HG03039 (cell line): ENCODE data around the gene RPL29.

Experiments used
- ATAC-seq: cut with Tn5 transposase; IDR thresholded peaks from one replicate; pipeline ENCODE4 v1.9.1; 2021; ENCODE audit warnings: mild to moderate bottlenecking, moderate library complexity; ENCODE audit not compliant: unreplicated experiment

Gene RPL29

DNA sequence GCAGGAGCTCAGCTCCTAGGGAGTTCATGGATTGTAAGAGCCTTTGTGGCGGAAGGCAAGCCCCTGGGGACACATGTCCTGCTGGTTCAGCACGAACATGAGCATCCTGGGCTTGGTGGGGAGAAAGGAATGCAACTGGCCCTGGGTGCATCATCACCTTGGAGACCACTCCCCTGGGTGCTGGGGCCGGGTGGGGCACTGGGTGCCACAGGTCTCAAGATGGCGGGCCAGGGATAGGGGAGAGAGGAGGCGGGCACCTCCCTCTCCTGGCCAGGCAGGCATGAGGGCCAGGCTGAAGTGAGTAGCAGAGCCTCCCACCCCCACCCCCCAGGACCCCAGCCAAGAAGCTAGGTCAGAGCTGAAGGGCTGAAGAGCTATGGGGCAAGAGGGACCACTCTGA, 29.2 kb downstream of the RPL29 start:
- no peak for ATAC-seq

DNA sequence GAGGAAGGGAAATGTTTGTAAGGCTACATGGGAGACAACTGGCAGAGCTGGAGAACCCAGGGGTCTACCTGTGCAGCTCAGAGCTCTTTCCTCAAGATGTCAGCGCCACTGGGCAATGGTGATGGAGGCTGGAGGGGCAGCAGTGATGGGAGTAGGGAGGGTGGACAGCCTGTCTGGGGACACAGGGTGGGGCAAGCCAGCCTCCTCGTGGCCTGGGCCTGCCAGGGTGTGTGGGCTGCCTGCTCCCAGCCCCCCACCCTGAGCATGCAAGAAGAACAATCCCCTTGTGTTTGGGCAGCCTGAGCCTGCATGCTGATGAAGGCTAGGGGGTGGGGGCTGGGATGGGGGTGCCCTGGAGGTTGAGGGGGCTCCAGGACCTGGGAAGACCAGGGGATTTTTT, 29.7 kb downstream of the RPL29 start:
- no peak for ATAC-seq

DNA sequence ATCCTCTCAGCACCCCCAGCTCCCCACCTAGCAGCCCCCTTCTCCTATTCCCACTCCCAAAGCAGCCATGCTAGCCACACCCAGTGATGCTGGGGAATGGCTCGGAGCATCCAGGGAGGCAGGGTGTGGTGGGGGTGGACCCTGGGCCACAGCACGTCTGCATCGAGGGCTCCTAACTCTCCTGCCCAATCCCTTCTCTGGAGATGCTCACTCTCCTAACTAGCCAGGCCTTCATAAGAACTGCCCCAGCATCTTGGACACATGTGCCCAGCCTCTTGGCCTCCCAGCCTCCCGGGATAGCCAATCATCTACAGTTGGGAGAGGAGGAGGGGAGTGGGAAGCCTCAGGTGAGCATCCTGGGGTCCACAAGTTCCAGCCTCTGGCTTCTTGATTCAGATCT, 31.2 kb downstream of the RPL29 start:
- ATAC-seq, result no peak

DNA sequence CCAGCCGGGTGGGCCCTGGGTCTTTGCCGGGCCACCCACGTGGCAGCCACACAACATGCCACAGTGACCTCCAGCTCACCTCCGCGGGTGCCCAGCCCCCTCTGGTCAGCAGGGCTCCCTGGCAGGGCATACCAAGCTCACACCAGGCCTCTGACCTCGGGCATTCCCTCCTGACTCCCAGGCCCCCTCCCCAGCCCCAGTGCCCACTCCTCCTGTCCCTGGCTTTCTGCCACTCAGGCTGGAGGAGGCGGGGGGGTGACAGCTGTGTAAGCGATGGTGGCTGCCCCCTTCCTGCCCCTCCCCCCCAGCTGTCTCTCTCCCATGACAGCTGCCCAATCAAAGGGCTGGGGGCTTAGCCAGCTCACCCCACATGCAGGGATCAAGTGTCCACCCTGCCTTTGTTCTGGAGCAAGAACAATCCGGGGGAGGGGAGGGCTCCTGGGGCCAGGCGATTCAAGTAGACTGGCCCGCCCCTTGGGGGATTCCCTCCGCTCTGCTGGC, 31.7 kb downstream of the RPL29 start:
- ATAC-seq, result no peak

DNA sequence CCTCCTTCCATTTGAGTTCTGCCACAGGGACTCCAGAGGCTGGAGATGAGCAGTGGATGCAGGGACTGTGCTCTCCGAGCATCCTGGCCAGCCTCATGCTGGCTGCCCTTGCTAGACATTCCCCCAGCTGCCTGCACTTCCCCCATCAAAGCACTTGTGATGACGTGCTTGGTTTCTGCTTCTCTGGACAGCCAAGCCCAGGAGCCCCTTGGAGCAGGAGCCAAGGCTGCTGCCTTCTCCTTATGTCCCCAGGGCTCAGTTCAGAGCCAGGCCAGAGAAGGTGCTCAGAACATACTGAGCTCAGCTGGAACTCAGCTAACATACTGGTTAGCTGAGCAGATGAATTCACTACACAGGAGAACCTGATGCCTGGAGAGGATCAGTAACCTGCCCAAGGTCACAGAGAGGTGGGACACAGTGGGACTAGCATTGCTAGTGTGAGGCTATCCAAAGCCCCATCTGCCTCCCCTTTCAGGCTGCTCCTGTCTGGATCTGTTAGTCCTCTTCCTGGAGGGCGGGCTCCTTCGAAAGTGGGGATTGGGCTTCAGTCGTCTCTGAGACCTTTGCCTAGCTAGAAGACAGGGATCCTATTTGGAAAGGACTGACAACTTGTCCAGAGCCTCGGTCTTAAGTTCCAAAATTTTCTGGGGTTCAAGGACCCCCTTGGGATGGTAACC, 32.7 kb downstream of the RPL29 start:
- ATAC-seq, result no peak

DNA sequence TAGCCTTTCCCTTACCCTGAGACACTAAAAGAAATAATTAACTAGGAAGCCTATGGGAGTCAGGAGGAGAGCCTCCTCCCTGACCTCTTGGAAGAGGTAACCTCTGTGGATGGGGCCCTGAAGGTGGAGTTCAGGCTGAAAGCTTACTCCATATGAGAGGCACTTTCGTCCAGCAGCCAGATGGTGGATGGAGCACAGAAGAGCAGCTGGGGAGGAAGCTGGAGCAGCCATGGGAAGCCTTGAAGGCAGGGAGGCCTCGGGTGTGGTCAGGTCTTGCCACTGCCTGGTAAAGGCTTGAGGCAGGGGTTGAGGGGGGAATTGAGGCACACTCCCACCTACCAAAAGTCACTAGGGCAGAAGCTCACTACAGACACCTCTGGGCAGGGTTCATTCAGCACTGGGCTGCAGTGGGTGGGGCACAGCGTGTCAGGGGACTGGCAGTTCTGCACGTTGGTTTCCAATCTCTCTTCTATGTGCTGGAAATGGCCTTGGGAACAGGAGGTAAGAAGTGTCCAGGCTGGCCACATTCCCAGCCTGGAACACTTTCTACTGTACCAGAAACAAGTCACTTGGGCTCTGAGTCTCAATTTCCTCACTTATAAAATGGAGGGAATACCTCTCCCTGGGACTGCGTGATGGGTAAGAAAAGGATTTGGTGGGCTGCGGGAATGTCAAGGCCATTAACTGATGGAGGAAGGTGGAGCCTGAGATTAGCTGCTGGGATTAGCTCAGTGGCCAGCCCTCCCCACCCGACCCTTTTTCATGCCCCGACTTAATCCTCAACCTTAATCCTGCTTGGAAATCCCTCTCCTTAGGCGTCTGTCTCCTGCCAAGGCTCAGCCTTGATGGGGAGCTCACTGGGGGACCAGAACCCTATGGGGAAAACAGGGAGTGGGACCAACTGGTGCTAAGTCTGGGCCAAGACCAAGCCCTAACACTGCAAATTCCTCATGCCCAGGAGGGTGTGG, 33.8 kb downstream of the RPL29 start:
- no peak for ATAC-seq

DNA sequence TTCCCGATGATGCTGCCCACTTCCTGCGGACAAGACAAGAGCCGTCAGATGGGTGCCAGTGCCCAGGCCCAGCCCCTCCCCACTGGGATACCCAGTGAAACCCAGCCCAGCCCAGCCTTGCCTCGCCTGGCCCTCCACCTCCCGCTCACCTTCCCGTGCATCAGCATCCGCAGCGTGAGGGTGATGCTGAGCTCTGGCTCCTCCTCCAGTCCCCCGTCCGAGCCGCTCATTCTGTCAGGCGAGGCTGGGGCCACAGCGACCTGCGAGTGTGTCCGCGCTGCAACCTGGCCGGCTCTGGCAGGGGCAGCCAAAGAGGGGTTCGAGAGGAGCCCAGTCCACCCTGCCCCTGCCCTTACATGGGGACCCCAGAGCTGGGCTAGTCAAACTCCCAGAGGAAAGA, 34.7 kb downstream of the RPL29 start:
- no peak for ATAC-seq

DNA sequence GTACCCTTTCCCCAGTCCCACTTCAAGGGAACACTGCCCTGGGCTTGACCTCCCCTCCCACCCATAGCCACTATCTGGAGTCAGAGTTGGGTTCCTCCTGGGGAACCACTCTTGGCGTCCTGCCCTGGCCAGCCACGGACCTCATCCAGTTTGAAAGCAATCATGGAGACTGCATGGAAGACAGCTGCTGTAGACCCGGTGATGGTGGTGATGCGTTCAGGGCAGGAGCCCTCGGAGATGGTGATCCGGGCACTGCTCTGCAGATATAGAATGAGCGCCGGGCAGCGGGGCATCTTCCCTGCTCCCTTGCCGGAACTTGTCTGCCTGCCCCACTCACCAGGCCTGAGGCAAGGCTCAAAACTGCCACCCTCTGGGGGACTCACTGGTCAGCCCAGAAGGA, 35.3 kb downstream of the RPL29 start:
- no peak for ATAC-seq

DNA sequence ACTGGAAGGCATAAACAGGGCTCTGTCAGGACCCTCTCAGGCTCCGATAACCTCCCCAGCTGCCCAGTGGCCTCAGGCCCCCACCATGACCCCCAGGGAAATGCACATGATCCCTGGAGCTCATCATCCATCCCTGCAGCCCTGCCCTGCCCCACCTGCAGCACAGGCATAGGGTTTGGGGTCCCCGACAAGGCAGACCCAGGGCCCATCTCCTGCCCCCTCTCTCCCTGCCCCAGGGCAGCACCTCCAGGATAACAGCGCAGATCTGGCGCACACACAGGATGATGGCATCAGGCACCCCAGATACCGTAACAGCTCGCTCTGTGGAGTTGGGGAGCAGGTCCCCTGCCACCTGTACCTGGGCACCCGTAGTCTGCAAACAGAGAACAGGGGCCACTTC, 36.0 kb downstream of the RPL29 start:
- no peak for ATAC-seq

DNA sequence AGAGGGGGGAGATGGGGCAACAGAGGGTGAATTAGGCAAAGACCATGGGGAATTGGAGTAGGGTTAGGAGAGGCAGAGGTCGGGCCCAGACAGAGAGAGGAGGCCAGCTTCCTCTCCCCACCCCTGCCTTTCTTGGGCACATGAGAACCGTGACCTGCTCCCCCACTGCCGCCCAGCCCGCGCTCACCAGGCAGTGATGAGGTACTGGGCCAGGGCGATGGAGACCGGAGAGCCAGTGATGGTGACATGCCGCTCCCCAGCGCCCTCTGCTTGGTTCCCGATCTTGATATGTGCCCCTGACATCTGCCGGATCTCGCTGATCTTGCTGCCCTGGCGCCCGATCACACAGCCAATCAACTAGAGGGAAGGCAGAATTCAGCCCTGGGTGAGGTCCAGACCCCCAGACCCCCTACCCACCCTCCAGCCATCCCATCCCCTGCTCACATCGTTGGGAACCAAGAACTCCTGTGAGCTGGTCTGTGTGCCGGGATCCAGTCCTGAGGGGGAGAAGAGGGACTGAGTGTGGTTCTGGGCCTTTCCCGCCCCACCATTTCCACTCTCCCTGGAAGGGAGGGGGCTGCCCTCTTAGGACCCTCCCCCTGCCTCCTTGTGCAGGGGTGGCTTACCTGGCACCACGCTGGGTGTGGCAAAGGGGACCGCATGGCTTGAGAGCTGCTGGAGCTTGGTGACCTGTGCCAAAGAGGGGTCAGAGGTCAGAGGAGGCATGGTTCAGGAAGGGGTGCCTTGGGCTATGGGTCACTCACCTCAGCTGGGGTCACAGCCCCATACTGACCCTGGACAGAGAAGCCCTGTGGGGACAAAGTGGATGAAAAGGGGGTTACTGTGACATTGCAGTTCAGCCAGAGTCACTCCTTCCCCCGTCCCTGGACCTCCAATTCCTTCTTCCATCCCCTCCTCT, 36.8 kb downstream of the RPL29 start:
- ATAC-seq, result no peak

DNA sequence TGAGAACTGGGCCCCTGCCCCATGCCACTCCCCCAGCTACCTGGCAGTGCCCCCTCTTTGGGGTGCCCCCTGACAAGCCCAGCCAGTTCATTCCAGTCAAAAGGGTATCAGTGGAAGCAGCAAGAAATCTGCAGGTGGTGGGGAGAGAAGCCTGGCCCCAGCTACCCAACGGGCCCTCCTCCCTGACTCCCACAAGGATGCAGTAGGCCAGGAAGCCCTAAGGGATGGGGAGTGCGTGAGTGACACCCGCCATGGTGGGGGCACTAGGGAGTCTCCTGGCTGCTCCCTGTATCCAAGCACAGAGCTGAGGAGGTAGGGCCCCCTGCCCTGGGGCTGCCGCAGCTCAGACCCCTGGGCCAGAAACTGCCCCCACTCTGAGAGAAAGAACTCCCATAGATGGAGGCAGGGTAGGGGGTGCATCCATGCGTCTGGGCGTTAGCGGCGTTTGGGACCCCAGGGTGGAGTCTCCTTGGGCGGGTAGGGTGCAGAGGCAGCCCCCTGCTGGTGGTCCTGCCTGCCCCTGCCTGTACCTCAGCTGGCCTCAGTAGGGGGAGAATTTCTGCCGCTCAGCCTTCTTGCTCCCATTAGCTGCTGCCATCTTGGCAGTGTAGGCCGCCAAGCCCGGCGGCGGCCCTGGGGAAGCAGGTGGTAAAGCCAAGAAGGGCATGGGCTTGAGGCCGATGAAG, 38.0 kb downstream of the RPL29 start:
- ATAC-seq, result no peak

DNA sequence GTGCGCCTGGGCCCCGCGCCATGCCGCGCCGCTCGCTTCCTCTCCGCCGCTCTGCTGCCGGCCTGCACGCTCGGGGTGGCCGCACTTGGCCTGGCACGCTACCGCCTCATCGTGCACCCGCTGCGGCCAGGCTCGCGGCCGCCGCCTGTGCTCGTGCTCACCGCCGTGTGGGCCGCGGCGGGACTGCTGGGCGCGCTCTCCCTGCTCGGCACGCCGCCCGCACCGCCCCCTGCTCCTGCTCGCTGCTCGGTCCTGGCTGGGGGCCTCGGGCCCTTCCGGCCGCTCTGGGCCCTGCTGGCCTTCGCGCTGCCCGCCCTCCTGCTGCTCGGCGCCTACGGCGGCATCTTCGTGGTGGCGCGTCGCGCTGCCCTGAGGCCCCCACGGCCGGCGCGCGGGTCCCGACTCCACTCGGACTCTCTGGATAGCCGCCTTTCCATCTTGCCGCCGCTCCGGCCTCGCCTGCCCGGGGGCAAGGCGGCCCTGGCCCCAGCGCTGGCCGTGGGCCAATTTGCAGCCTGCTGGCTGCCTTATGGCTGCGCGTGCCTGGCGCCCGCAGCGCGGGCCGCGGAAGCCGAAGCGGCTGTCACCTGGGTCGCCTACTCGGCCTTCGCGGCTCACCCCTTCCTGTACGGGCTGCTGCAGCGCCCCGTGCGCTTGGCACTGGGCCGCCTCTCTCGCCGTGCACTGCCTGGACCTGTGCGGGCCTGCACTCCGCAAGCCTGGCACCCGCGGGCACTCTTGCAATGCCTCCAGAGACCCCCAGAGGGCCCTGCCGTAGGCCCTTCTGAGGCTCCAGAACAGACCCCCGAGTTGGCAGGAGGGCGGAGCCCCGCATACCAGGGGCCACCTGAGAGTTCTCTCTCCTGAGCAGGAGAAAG, 39.6 kb downstream of the RPL29 start:
- ATAC-seq, result no peak

DNA sequence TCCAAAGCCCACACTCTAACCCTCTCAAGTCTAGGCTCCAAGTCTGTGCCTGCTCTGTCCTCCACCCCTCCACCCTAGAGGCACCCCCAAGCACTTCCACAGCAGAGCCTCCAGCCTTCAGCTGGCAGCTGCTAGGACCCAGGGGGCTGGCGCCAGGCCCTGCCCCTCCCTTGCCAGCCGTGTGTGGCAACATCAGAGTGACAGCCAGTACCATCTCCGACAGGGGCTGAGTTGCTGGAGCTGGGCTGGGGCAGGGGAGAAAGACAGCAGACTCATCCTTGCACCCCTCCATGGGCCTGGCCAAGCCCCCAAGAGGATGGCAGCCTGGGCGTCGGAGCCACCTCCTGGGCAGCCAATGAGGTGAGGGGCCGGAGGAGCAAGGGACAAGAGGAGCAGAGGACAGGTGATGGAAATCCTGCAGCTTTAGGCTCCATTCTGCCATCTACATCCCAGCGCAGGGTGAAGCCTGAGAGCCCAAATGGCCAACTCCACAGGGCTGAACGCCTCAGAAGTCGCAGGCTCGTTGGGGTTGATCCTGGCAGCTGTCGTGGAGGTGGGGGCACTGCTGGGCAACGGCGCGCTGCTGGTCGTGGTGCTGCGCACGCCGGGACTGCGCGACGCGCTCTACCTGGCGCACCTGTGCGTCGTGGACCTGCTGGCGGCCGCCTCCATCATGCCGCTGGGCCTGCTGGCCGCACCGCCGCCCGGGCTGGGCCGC, 40.4 kb downstream of the RPL29 start, which contains the start of gene GPR62:
TSS of gene GPR62 (plus strand) at position 207 of the 718 bp plus-strand sequence. CDS start at position 479, 272 bp downstream.
- ATAC-seq, result no peak

DNA sequence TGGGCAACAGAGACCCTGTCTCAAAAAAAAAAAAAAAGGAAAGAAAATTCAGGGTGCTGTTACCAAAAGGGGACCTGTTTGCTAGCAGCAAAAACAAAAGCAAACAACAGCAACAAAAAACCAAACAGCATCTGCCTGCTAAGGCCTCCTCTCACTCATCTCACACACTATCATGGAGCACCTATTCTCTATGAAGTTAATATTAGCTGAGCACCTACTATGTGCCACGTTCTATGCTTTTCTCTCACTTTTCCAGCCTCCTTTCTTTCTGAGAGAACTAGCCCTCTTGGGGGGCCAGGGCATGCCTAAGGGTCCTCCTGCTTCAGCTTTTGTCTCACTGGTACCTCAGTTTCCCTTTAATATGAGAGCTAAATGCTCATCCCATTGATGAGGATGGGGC, 41.0 kb downstream of the RPL29 start:
- ATAC-seq, result no peak

DNA sequence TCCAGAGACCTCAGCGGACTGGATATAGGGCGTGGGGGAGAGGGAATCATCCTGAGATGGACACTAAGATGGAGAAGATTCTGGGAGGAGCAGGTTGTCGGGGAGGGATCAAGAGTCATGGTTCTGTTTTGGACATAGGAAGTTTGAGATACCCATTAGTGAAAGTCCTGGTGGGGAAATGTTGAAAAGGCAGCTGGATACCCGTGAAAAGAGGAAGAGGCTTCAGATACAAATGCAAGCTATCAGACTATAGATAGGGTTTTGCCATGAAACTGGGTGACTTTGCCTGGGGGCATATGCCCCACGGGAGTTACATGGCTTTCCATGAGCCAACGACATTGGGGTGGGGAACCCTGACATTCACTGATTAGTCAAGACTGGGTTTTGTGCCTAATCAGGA, 41.6 kb downstream of the RPL29 start:
- ATAC-seq, result no peak

DNA sequence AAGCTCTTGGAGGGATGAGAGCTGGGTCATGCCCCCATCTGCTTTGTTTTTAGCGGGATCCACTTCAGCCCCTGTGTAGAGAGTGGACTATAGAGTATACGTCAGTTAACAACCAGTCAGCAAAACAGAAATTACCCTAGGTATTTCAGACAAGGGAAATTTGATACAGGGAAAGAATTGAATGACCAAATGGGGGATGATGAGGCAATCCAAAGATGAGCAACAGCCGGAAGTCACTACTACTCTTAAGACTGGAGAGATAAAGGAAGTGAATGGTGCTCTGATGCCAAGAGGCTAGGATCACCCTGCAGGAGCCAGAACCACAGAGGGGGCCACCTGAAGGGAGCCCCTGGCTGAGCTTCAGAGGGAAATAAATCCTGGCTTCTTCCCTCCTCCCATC, 42.2 kb downstream of the RPL29 start:
- no peak for ATAC-seq

DNA sequence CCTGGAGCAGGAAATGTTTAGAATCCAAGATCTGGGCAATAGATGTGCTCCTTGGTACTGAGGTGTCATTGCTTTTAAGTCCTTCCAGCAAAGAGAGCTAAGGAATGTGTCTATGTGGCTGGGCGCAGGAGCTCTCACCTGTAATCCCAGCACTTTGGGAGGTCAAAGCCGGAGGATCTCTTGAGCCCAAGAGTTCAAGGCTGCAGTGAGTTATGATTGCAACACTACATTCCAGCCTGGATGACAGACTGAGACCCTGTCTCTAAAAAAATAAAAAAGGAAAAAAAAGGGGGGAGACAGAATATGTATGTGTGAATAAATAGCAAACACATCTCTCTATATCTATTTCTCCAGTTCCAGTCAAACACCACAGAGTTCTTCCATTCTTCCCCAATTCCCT, 44.8 kb downstream of the RPL29 start:
- no peak for ATAC-seq

DNA sequence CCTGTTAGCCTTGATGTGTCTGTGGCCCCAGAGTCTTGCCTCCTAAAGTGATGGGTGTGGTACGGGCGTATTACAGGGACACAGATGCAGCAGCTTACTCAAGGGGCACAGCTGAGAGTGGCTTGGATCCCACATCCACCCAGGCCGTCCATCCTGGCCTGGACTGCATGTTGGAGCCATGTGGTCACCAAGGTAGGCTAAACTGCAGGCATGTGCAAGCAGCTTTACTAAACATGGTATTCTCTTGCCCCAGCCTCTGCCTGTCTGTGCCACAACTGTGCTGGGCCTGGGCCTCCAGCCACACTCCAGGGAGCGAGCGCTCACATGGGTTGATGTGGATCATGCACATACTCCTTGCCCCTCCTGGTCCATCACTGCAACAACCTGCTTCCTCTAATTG, 46.6 kb downstream of the RPL29 start:
- no peak for ATAC-seq
